ENCODE measurements around the gene GNAI1.
"Not testable (repeated sequence)": the region's sequence is repeated elsewhere in the genome, so short reads cannot be mapped to it uniquely, and the experiment has no call there.

Gene GNAI1

DNA sequence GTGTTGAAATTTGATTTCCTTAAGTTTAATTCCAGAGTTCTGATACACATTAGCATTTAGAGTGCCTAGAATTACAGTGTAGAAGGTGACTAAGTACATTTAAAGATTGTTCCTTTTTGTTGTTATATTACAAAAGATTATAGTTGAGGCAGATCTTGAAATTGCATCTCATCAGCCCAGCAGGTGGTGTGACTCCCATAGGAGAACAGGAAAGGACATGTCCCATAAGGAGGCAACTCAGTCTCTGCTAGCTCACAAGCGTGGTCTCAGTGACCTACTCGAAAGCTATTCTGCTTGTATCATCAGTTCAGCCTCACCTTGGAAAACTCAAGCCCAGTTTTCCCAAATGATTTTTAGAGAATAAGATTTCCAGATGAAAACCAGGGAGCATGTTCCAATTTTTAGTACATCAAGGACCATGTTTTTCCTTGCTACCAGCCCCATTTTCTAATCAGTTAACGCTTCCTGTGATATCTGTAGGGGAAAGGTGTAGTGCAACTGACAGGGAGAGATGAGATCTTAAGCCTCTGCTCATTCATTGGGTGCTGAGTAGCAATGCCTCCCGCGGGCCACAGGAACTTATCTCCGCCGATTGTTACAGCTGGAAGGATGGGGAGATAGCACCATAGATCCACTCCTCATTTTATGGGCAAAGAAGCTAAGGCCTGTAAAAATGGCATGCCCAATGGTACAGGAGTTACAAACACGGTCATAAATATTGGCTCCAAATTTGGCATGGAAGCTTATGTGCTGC, 1.1 kb upstream of the GNAI1 start:
- no peak for DNase-seq

- no peak for DNase-seq
Measured at GRCh38 chr7:80134115-80134535, 506 bp upstream of the GNAI1 start.

DNA sequence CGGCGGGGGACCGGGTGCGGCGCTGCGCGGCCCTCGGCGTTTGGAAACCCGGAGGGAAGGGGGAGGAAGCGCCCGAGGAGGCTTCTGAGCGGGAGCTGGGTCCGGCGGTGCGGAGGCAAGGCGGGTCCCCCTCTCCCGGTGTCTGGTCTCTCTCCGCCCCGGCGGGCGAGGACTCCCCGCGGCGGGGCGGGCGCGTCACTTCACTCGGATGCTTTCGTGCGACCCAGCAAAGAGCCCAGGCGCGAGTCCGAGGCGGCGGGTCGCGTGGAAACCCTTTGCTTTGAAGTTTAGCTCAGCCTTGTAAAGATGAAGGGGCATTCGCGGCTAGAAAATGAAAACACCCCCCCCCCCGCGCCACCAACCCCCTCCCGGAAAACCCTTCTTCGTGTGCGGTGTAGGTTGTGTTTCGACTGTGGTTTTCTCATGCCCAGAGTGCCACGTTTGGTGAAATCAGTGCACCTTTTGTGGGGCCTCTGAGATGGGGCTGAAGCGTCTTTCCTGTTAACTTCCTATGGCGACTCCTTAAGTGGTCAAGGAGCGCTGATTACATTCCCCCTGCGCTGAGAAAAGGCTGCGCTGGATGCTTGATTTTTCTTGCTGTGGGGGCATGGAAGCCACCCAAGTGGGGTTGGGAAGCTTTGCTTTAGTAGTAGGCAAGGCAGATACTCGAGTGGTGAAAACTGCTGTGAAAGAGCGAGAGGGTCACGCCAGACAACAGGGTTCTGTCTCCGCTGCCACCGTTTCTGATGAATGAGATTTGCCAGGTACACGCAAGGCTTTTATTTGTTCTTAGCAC, 876 bp downstream of the GNAI1 start:
- no peak for DNase-seq

DNA sequence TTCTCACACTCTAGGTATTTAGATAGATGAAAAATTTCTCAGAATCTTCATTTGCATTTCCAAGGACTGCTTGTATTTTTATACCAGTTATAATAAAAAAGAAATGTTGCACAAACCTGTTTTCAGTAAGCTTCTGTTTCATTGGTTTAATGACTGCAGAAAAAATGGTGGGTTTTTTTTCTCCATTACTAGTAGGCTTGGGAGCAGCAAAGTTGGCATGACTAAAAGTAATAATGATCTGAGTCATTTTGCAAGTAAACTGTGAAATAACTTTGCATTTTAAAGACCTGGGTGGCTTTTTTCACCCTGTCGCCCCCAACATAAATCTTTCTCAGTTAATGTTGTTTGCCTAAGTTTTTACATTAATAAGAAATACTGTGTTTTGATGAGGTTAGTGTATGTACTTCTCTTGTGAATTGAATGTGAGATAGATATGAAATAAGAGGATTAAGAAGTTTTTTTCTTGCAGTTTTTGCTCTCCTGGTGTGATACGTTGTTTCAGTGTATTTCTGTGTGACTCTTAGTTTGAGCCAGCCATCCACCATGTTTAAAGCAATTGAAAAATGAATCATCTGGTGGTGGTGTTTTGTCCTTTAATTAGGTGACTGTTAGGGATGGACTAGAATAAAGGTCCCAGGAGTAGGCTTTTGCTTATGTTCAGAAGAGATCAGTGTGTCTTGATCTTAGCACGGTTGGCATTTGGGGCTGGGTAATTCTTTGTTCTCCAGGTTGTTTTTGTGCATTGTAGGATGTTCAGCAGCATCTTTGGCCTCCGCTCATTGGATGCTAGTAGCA, 1.8 kb downstream of the GNAI1 start:
- no peak for DNase-seq

DNA sequence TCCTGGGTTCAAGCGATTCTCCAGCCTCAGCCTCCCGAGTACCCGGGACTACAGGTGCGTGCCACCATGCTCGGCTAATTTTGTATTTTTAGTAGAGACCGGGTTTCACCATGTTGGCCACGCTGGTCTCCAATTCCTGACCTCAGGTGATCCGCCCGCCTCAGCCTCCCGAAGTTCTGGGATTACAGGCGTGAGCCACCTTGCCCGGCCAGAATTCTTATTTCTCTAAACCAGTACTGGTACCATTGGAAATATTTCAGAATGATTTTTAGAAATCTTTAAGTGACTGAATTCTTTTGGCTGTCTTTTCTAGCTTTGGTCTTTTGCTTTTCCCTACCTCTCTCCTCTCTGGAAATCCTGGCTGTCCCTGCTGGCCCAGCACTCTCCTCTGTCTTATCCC, 2.8 kb downstream of the GNAI1 start:
- DNase-seq, result no peak

DNA sequence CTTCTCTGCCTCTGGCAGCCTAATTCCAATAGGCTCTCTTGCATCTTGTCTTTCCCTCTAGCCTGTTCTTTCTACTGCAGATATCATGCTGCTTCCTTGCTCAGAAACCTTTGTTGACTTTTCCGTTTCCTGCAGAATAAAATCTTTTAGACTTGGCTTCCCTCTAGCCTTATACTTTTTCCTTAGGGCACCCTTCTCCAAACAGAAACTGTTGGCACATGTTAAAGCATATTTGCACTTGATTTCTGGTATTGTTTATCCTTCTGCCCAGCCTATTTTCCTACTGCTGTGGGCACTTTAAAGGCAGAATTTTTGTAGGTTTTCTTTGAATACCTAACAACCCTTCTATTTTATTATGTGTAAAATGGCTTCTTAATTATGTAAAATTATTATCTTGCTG, 4.6 kb downstream of the GNAI1 start:
- no peak for DNase-seq

GRCh38 chr7:80140388-80140787, 5.8 kb downstream of the GNAI1 start:
- no peak for DNase-seq

DNA sequence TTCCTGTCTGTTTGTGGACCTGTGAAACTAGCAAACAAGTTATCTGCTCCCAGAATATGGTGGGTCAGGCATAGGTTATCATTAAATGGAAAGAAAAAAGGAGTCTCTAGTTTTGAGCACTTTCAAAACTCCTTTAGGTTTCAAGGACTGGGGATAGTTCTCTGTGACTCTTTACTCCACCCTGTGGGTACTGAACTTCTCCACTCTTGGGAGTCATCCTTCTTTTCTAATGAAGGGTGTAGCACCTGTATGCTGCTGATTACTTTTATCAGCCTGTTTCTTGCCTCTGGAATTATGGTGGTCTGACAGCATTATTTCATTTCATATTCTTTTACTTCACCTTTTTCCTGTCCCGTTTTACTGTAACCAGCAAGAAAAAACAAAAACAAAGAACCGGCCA, 6.7 kb downstream of the GNAI1 start:
- DNase-seq, result no peak

GRCh38 chr7:80142853-80143580, 8.4 kb downstream of the GNAI1 start:
- no peak for DNase-seq

GRCh38 chr7:80145780-80146422, 11.3 kb downstream of the GNAI1 start:
- no peak for DNase-seq

DNA sequence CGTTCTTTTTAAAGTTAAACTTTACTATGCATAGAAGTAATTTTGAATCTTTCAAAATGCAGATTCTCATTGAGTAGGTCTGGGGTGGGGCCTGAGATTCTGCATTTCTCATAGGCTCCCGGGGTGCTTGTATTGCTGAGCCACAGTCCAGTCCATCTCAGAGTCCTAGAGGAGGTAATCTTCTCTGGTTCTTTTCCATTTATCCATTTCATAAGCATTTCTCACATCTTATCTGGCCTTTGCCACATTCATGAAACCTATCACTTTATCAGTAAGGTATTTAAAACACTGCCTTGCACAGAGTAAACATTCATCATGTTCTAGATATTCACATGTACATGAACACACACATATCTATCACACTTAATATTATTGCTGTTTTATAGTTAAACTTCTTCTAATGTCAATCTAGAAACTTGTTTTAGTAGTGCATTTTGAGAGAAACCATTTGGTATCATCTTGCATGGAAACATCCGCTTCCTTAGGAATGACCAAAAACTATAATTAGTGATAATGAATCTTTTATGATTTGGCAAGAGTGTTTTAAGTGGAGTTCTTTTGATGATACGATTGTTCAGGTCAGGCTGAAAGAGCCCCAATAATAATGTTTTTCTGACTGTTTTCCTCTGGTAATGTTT, 12.0 kb downstream of the GNAI1 start:
- DNase-seq, result no peak

- DNase-seq, result no peak
Measured at GRCh38 chr7:80147543-80148391, 13.1 kb downstream of the GNAI1 start.

GRCh38 chr7:80150611-80151273, 16.1 kb downstream of the GNAI1 start:
- no peak for DNase-seq

DNA sequence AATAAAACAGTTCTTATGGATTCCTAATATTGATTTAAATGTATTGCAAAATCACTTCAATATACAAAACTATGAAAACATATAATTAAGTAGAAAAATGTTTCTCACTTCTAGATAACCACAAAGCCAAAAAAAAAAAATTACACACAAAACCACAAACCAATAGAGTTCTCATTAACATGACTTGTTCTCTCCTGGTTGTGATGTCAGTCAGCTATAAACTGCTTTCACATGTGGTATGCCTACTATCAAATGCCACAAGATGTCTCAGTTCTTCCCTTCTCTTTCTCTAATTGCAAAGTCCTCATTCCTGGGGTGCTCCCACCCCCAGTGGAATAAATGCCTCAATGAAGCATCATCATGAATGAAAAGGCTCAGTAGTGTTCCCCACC, 16.6 kb downstream of the GNAI1 start:
- no peak for DNase-seq

DNA sequence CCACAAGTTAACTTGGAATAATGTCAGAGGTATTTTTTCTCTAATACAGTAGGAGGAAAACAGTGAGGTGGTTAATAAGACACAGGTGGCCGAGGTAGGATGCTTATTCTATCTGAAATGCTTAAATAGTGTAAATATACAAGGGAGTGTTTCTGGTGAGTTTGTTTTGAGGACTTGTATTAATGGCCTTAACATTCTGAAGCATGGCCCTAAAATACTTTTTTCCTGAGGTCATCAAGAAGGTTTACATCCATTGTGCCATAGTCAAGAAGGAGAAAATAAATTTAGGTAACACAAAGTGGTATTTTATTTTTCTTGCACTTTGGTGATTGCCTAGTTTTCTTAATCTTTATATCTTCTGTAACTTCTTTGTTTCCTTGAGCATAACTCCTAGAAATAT, 18.8 kb downstream of the GNAI1 start:
- no peak for DNase-seq

- no peak for DNase-seq
Measured at GRCh38 chr7:80154656-80155333, 20.2 kb downstream of the GNAI1 start.

- no peak for DNase-seq
Measured at GRCh38 chr7:80155374-80155773, 20.7 kb downstream of the GNAI1 start.

DNA sequence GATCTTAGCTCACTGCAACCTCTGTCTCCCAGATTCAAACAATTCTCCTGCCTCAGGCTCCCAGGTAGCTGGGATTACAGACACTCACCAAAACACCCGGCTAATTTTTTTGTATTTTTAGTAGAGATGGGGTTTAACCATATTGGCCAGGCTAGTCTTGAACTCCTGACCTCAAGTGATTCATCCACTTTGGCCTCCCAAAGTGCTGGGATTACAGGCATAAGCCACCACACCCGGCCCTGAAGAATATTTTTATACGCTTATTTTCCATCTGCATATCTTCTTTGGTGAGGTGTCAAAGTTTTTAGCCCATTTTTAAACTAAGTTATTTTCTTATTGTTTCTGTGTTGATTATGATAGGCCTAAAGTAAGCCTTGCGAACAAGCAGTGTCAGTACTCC, 23.1 kb downstream of the GNAI1 start:
- not testable (repeated sequence) for DNase-seq

GRCh38 chr7:80159802-80160201, 25.2 kb downstream of the GNAI1 start:
- DNase-seq, result no peak

GRCh38 chr7:80161466-80161865, 26.8 kb downstream of the GNAI1 start:
- DNase-seq, result no peak

Measured in CD4-positive, alpha-beta T cell treated with Interleukin-12 subunit alpha and Interleukin-12 subunit beta, for 1 hour (primary cell).